MCF 10A (cell line): Measurements from ENCODE around the gene SH3RF2. TPM values are rescaled to one million over a fixed set of nuclear protein-coding genes. Genes with fewer than 3 reads are reported as not detected.

ENCODE experiments used
- BruUV-seq: library from RNA; stranded (reverse); fragments of 400-500 nt; replicated peaks from 2 replicates; lab custom pipeline; 2021; lab: Mats Ljungman, UMichigan
- CTCF ChIA-PET: fragments of 300-600 bp; sonication (Branson Sonifier 250); formaldehyde crosslinking; extraction: SDS; loops from one replicate; lab custom pipeline; 2021; ENCODE audit warnings: antibody characterized with exemption, inconsistent platforms; lab: Yijun Ruan, JAX
- POLR2A ChIA-PET: fragments of 300-600, 350-650 bp; sonication (Branson Sonifier 250); formaldehyde crosslinking; extraction: SDS; loops from one replicate; lab custom pipeline; 2020; ENCODE audit warnings: antibody characterized with exemption, inconsistent platforms; lab: Yijun Ruan, JAX
- DNase-seq: peaks from one replicate; pipeline ENCODE4 v3.0.0-alpha.2; 2018; ENCODE audit not compliant: unreplicated experiment
- H3K27ac Mint-ChIP-seq: one replicate; pipeline ENCODE4 v1.8.0; 2022; ENCODE audit warnings: mild to moderate bottlenecking, low read depth, mixed read lengths; ENCODE audit not compliant: unreplicated experiment
- H3K27me3 Mint-ChIP-seq: one replicate; pipeline ENCODE4 v1.8.0; 2022; ENCODE audit warnings: mixed read lengths; ENCODE audit not compliant: insufficient read depth, unreplicated experiment
- H3K36me3 Mint-ChIP-seq: one replicate; pipeline ENCODE4 v1.8.0; 2022; ENCODE audit warnings: mild to moderate bottlenecking, moderate library complexity, mixed read lengths; ENCODE audit not compliant: insufficient read depth, unreplicated experiment
- H3K4me1 Mint-ChIP-seq: one replicate; pipeline ENCODE4 v1.8.0; 2022; ENCODE audit warnings: mixed read lengths; ENCODE audit not compliant: insufficient read depth, unreplicated experiment
- H3K4me3 Mint-ChIP-seq: one replicate; pipeline ENCODE4 v1.8.0; 2022; ENCODE audit warnings: mild to moderate bottlenecking, moderate library complexity, mixed read lengths; ENCODE audit not compliant: unreplicated experiment
- H3K9me3 Mint-ChIP-seq: one replicate; pipeline ENCODE4 v1.8.0; 2022; ENCODE audit warnings: mixed read lengths; ENCODE audit not compliant: unreplicated experiment
- CTCF ChIP-seq: fragments of 200-600 bp; IDR thresholded peaks from one replicate; pipeline ENCODE4 v1.8.0; 2022; ENCODE audit warnings: antibody characterized with exemption, mild to moderate bottlenecking; ENCODE audit not compliant: unreplicated experiment
- intact Hi-C: fragments of 100-400 bp; cut with micrococcal nuclease; formaldehyde crosslinking; loops from 2 replicates; pipeline ENCODE4 v1.14.1; 2022
- total RNA-seq: library from RNA; stranded (reverse); gene quantifications from 2 replicates; pipeline ENCODE4 v1.2.3, GENCODE V29; 2022

Gene SH3RF2
- total RNA-seq, 1 experiment from 2014 or later, result 29.6 TPM

GRCh38 chr5:145923405-145923804 is 13.0 kb upstream of the SH3RF2 start:
- ChIA-PET CTCF (interaction anchor here (0.6 to 6.5 kb wide), 6 partner anchors 16 to 260 kb away, joined by 3 to 47 read pairs (median 4); no protein-coding TSS in a partner anchor), POLR2A (interaction anchor here (1.0 to 2.7 kb wide), 6 partner anchors 13 to 120 kb away, joined by 3 to 16 read pairs (median 6); no protein-coding TSS in a partner anchor)
- no peaks in the 10 kb centered on the region for H3K27me3 Mint-ChIP-seq
- no peak for DNase-seq
- no peaks in the 10 kb centered on the region for H3K9me3 Mint-ChIP-seq
- intact Hi-C loops, result no loop called here
- no peak for TF ChIP-seq CTCF
- no peak overlapping the region for H3K4me3 Mint-ChIP-seq
- H3K4me1 Mint-ChIP-seq, result peaks cover 37% of the 10 kb centered on the region
- H3K36me3 Mint-ChIP-seq, result no peaks in the 10 kb centered on the region
- BruUV-seq, result no TSS peak
- H3K27ac Mint-ChIP-seq, result peak overlapping the region; percentile 84

DNA sequence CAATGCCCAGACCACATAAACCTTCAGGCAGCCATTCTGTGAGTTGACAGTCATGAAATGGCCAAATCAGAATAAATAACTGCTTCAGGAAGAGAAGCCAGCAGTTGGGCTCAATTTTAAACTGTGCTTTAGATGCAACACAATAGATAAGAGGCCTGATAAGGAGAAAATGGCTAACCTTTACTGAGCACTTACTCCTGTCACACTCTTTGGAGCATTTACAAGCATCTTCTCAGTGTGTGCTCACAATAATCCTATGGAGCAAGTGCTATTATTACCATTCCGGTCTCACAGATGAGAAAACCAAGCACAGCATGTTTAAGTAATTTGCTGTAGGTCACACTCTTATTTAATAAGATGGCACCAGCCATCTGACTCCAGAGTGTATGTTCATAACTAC is 11.5 kb upstream of the SH3RF2 start:
- no peak for DNase-seq
- CTCF ChIA-PET, result interaction anchor here (0.6 to 1.8 kb wide), 8 partner anchors 10 to 116 kb away, joined by 3 to 13 read pairs (median 4); partner anchors contain the start of gene SH3RF2
- Mint-ChIP-seq H3K4me1 (peaks cover 37% of the 10 kb centered on the region), H3K27ac (peak overlapping the region; percentile 84), H3K36me3 (no peaks in the 10 kb centered on the region), H3K9me3 (no peaks in the 10 kb centered on the region), H3K27me3 (no peaks in the 10 kb centered on the region), H3K4me3 (no peak overlapping the region)
- TF ChIP-seq CTCF, result no peak
- intact Hi-C loops, result no loop called here
- POLR2A ChIA-PET, result interaction anchor here (0.6 to 3.6 kb wide), 19 partner anchors 9 to 118 kb away, joined by 3 to 268 read pairs (median 4); partner anchors contain the start of genes PRELID2 and SH3RF2
- no TSS peak for BruUV-seq

DNA sequence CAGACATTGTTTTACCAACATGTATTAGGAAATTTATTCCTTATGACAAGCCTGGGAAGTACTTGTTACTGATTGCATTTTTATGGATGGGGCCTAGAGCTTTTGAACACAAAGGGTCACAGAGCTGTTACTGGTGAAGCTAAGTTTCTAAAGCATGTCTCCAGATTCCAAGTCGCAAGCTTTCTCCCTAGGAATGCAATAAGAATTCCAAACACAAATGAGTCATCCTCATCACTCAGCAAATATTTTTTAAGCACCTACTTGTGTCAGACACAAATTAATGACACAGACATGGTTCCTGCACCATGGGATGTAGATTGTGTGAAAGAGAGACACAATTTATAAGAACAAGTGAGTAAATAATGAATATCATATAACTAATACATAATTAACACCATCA is 11.0 kb upstream of the SH3RF2 start:
- ChIA-PET CTCF (interaction anchor here (0.6 to 1.8 kb wide), 8 partner anchors 10 to 115 kb away, joined by 3 to 13 read pairs (median 4); partner anchors contain the start of gene SH3RF2), POLR2A (interaction anchor here (0.6 to 3.6 kb wide), 19 partner anchors 8 to 118 kb away, joined by 3 to 268 read pairs (median 4); partner anchors contain the start of genes PRELID2 and SH3RF2)
- DNase-seq, result peak; percentile 80
- Mint-ChIP-seq H3K27ac (peak overlapping the region; percentile 84), H3K9me3 (no peaks in the 10 kb centered on the region), H3K36me3 (no peaks in the 10 kb centered on the region), H3K4me3 (no peak overlapping the region), H3K4me1 (peaks cover 37% of the 10 kb centered on the region), H3K27me3 (no peaks in the 10 kb centered on the region)
- intact Hi-C loops, result no loop called here
- no peak for TF ChIP-seq CTCF
- BruUV-seq, result no TSS peak

- TF ChIP-seq CTCF, result no peak
- BruUV-seq, result no TSS peak
- peaks cover 37% of the 10 kb centered on the region for H3K4me1 Mint-ChIP-seq
- H3K27ac Mint-ChIP-seq, result peak overlapping the region; percentile 84
- no peaks in the 10 kb centered on the region for H3K9me3 Mint-ChIP-seq
- DNase-seq, result peak; percentile 95
- intact Hi-C loops, result no loop called here
- POLR2A ChIA-PET, result interaction anchor here (0.9 to 3.6 kb wide), 15 partner anchors 8 to 118 kb away, joined by 3 to 268 read pairs (median 4); partner anchors contain the start of genes PRELID2 and SH3RF2
- H3K4me3 Mint-ChIP-seq, result no peak overlapping the region
- no peaks in the 10 kb centered on the region for H3K36me3 Mint-ChIP-seq
- CTCF ChIA-PET, result interaction anchor here (0.6 to 1.8 kb wide), 8 partner anchors 9 to 1726 kb away, joined by 3 to 13 read pairs (median 5); partner anchors contain the start of gene SH3RF2
- H3K27me3 Mint-ChIP-seq, result no peaks in the 10 kb centered on the region
These were observed 10.6 kb upstream of the SH3RF2 start for GRCh38 chr5:145925803-145926202.
